Panc1 (cell line): Measurements from ENCODE around the gene ROR1. TPM values are rescaled to one million over a fixed set of nuclear protein-coding genes. Genes with fewer than 3 reads are reported as not detected.

ENCODE experiments used
- ATAC-seq: fragments of 200-7000 bp; cut with Tn5 transposase; 2 replicates; pipeline ENCODE4 v1.9.1; 2020; ENCODE audit warnings: mild to moderate bottlenecking, moderate library complexity
- BruUV-seq: library from RNA; stranded (reverse); fragments of 400-500 nt; replicated peaks from 2 replicates; lab custom pipeline; 2021; lab: Mats Ljungman, UMichigan
- CTCF ChIA-PET: fragments of 300-600 bp; sonication (Branson Sonifier 250); formaldehyde crosslinking; loops from one replicate; lab custom pipeline; 2022; ENCODE audit warnings: antibody characterized with exemption; lab: Charles Lee
- POLR2A ChIA-PET: fragments of 300-600 bp; sonication (Branson Sonifier 250); formaldehyde crosslinking; loops from one replicate; lab custom pipeline; 2022; ENCODE audit warnings: antibody characterized with exemption; lab: Charles Lee
- DNase-seq: peaks from one replicate; pipeline ENCODE4 v3.0.0-alpha.2; 2010; ENCODE audit warnings: low read depth, low spot score
- H3K27ac ChIP-seq: 2 replicates; pipeline ENCODE4 v1.5.1; 2011; ENCODE audit warnings: mild to moderate bottlenecking, low read length, inconsistent platforms
- H3K27me3 ChIP-seq: fragments of 200-500 bp; sonication (Bioruptor generic); 2 replicates; pipeline ENCODE4 v1.6.0; 2014; ENCODE audit warnings: low read length, inconsistent platforms; ENCODE audit not compliant: control insufficient read depth, insufficient read depth
- H3K36me3 ChIP-seq: fragments of 200-500 bp; sonication (Bioruptor generic); 2 replicates; pipeline ENCODE4 v1.5.1; 2014; ENCODE audit warnings: inconsistent platforms, mild to moderate bottlenecking, low read length, moderate library complexity; ENCODE audit not compliant: control insufficient read depth, insufficient read depth
- H3K4me1 ChIP-seq: 2 replicates; pipeline ENCODE4 v1.5.1; 2011; ENCODE audit warnings: inconsistent platforms, mild to moderate bottlenecking, low read length, moderate library complexity; ENCODE audit not compliant: control insufficient read depth, insufficient read depth
- H3K4me3 ChIP-seq, 2 experiments: 2 replicates each; pipeline ENCODE4 v1.5.1; 2011 to 2012; ENCODE audit warnings: low read depth in 2 of 2, low read length in 2 of 2, mild to moderate bottlenecking in 2 of 2, inconsistent platforms in 1 of 2, moderate library complexity in 1 of 2
- H3K9me3 ChIP-seq: fragments of 200-500 bp; sonication (Bioruptor generic); 2 replicates; pipeline ENCODE4 v1.5.1; 2014; ENCODE audit warnings: low read depth, mild to moderate bottlenecking, inconsistent platforms, low read length, moderate library complexity; ENCODE audit not compliant: control insufficient read depth, insufficient read depth
- POLR2AphosphoS5 ChIP-seq: IDR thresholded peaks from 2 replicates; pipeline ENCODE4 v1.6.1; 2012; ENCODE audit warnings: mild to moderate bottlenecking, low read depth, low read length, moderate library complexity
- SIN3A ChIP-seq: IDR thresholded peaks from 2 replicates; pipeline ENCODE4 v1.6.1; 2012; ENCODE audit warnings: low read depth, mild to moderate bottlenecking, low read length, moderate library complexity, borderline replicate concordance; ENCODE audit not compliant: insufficient read depth
- TCF7L2 ChIP-seq: IDR thresholded peaks from 2 replicates; pipeline ENCODE4 v1.6.1; 2011; ENCODE audit warnings: mild to moderate bottlenecking, low read depth, low read length, inconsistent platforms
- in situ Hi-C: cut with HindIII; loops from 2 replicates; pipeline ENCODE4 v1.10.0; 2016; ENCODE audit warnings: low sequenced_read_pairs, low pct_unique_long_range_greater_than_20kb
- intact Hi-C: fragments of 100-400 bp; cut with micrococcal nuclease; formaldehyde crosslinking; loops from one replicate; pipeline ENCODE4 v1.10.0; 2022; ENCODE audit not compliant: unreplicated experiment
- total RNA-seq: library from RNA; stranded (reverse); gene quantifications from one replicate; pipeline ENCODE4 v1.2.1, GENCODE V29; 2021; ENCODE audit not compliant: unreplicated experiment
- TF ChIP-seq, protein P1 (sequence below): fragments of 450-650 bp; IDR thresholded peaks from 2 replicates; pipeline ENCODE4 v1.5.1; 2017; ENCODE audit warnings: mild to moderate bottlenecking
- TF ChIP-seq, protein P2 (sequence below), 2 experiments: IDR thresholded peaks; 2 replicates each; pipeline ENCODE4 v1.6.1; 2011 to 2012; ENCODE audit warnings: low read depth in 2 of 2, control low read depth in 1 of 2, low read length in 1 of 2, mild to moderate bottlenecking in 1 of 2, moderate library complexity in 1 of 2; ENCODE audit not compliant: insufficient read depth in 1 of 2

The ROR1 gene
- total RNA-seq, 1 experiment from 2014 or later: 19.3 TPM

DNA sequence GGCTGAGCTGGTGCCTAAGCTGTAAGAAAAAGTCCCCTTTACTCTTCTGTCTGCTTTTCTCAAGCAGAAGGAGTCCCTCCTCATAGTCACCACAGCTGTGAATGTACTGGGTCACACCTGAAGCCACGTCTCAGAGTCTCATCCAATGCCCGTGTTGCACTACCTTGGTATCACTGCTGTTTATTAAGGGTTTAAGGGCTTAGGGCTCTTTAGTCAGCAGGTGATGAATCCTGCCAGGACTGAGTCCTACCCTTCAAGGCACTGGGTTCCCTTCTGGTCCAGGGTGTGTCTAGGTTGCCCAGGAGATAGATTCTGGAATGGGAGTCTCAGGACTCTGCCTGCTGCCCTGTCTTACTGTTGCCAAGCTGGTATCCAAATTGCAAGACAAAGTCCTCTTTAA lies 33.4 kb upstream of the ROR1 start:
- Histone ChIP-seq H3K36me3 (no peaks in the 10 kb centered on the region), H3K27me3 (no peaks in the 10 kb centered on the region), H3K4me1 (no peaks in the 10 kb centered on the region), H3K4me3 (no peak overlapping the region), H3K9me3 (no peaks in the 10 kb centered on the region), H3K27ac (no peak overlapping the region)
- in situ Hi-C loops: no loop called here
- intact Hi-C loops: no loop called here
- ChIA-PET CTCF (no interaction called here), POLR2A (no interaction called here)
- no peak for TF ChIP-seq SIN3A
- TF ChIP-seq, protein P1, sequence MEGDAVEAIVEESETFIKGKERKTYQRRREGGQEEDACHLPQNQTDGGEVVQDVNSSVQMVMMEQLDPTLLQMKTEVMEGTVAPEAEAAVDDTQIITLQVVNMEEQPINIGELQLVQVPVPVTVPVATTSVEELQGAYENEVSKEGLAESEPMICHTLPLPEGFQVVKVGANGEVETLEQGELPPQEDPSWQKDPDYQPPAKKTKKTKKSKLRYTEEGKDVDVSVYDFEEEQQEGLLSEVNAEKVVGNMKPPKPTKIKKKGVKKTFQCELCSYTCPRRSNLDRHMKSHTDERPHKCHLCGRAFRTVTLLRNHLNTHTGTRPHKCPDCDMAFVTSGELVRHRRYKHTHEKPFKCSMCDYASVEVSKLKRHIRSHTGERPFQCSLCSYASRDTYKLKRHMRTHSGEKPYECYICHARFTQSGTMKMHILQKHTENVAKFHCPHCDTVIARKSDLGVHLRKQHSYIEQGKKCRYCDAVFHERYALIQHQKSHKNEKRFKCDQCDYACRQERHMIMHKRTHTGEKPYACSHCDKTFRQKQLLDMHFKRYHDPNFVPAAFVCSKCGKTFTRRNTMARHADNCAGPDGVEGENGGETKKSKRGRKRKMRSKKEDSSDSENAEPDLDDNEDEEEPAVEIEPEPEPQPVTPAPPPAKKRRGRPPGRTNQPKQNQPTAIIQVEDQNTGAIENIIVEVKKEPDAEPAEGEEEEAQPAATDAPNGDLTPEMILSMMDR: no peak
- no peak for TF ChIP-seq TCF7L2
- TF ChIP-seq POLR2AphosphoS5: no peak
- TF ChIP-seq, protein P2, sequence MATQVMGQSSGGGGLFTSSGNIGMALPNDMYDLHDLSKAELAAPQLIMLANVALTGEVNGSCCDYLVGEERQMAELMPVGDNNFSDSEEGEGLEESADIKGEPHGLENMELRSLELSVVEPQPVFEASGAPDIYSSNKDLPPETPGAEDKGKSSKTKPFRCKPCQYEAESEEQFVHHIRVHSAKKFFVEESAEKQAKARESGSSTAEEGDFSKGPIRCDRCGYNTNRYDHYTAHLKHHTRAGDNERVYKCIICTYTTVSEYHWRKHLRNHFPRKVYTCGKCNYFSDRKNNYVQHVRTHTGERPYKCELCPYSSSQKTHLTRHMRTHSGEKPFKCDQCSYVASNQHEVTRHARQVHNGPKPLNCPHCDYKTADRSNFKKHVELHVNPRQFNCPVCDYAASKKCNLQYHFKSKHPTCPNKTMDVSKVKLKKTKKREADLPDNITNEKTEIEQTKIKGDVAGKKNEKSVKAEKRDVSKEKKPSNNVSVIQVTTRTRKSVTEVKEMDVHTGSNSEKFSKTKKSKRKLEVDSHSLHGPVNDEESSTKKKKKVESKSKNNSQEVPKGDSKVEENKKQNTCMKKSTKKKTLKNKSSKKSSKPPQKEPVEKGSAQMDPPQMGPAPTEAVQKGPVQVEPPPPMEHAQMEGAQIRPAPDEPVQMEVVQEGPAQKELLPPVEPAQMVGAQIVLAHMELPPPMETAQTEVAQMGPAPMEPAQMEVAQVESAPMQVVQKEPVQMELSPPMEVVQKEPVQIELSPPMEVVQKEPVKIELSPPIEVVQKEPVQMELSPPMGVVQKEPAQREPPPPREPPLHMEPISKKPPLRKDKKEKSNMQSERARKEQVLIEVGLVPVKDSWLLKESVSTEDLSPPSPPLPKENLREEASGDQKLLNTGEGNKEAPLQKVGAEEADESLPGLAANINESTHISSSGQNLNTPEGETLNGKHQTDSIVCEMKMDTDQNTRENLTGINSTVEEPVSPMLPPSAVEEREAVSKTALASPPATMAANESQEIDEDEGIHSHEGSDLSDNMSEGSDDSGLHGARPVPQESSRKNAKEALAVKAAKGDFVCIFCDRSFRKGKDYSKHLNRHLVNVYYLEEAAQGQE (IDR thresholded peaks at IDR 0.05; ENCODE audit: insufficient read depth in 1 of 2, low read depth in 2 of 2, low read length in 1 of 2): no peak
- BruUV-seq: no TSS peak
- ATAC-seq (no peak; the same call in 1 of the 2 replicates), DNase-seq (no peak)

DNA sequence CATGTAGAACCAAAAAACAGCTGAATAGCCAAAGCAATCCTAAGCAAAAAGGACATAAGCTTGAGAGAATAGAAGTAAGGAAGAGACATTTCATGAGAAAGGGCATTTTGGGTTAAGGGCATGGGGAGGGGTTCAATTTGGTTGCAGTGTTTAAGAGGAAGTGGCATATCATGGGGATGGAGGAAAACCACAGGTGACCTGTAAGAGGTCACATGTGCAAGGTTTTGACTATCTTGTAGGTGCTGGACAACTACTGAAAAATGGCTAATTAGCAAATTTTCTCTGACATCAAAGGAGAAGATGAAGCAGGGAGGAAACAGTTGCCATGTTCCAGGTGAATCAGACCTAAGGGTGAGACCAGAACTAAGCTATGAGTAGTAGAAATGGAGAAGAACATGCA lies 31.3 kb upstream of the ROR1 start:
- Histone ChIP-seq H3K27me3 (no peaks in the 10 kb centered on the region), H3K27ac (no peak overlapping the region), H3K4me3 (no peak overlapping the region), H3K9me3 (no peaks in the 10 kb centered on the region), H3K4me1 (peaks cover 6% of the 10 kb centered on the region; the same call in 1 of the 2 replicates), H3K36me3 (no peaks in the 10 kb centered on the region)
- POLR2A ChIA-PET: no interaction called here
- TF ChIP-seq POLR2AphosphoS5 (no peak), SIN3A (no peak), TCF7L2 (no peak)
- in situ Hi-C loops: no loop called here
- CTCF ChIA-PET: no interaction called here
- DNase-seq: no peak
- intact Hi-C loops: no loop called here
- no peak for ATAC-seq
- no TSS peak for BruUV-seq

DNA sequence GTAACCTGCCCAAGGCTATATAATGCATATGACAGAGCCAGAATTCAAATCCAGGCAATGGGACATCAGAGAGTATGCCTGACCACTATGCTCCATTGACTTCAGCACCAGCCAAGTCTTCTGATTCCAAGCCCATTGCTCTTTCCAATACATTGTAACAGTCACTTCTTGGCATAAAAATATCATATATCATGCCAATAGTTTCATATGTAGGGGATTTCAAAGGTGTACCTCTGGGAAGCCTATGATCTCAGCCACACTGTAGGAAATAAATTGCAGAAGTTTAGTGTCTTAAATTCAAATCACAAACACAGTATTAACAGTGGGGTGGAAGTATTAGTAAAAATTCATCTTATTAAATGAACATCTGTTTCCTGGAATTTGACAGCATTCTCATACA lies 30.0 kb upstream of the ROR1 start:
- H3K9me3 ChIP-seq: no peaks in the 10 kb centered on the region
- no peak for ATAC-seq
- H3K27me3 ChIP-seq: no peaks in the 10 kb centered on the region
- CTCF ChIA-PET: no interaction called here
- no peak for DNase-seq
- H3K36me3 ChIP-seq: no peaks in the 10 kb centered on the region
- peaks cover 6% of the 10 kb centered on the region; the same call in 1 of the 2 replicates for H3K4me1 ChIP-seq
- in situ Hi-C loops: no loop called here
- POLR2A ChIA-PET: no interaction called here
- BruUV-seq: no TSS peak
- no peak overlapping the region for H3K4me3 ChIP-seq
- intact Hi-C loops: no loop called here
- no peak overlapping the region for H3K27ac ChIP-seq
- TF ChIP-seq, protein P2 (IDR thresholded peaks at IDR 0.05; ENCODE audit: insufficient read depth in 1 of 2, low read depth in 2 of 2, low read length in 1 of 2): no peak
- TF ChIP-seq POLR2AphosphoS5: no peak
- TF ChIP-seq TCF7L2: no peak
